ENCODE results near the gene CTAGE9.

GRCh38 chr6:131692589-131692988, 18.2 kb downstream of the CTAGE9 start:
- TF ChIP-seq CTCF (IDR thresholded peaks at IDR 0.05), result no peak
- TF ChIP-seq POLR2A (IDR thresholded peaks at IDR 0.05), result no peak
- no peak for TF ChIP-seq POLR2AphosphoS5 (IDR thresholded peaks at IDR 0.05)
